Stimulated activated CD8-positive, alpha-beta memory T cell treated with anti-CD3 and anti-CD28 coated beads, Interleukin-2, amount 100 ng/mL, for 1 hour (primary cell): ENCODE results near the gene GPR84.

ENCODE experiments used
- DNase-seq, 2 donors: peaks; one replicate each; pipeline ENCODE4 v3.0.0-alpha.2; 2020; ENCODE audit warnings: low read depth in 2 of 2

Gene GPR84

DNA sequence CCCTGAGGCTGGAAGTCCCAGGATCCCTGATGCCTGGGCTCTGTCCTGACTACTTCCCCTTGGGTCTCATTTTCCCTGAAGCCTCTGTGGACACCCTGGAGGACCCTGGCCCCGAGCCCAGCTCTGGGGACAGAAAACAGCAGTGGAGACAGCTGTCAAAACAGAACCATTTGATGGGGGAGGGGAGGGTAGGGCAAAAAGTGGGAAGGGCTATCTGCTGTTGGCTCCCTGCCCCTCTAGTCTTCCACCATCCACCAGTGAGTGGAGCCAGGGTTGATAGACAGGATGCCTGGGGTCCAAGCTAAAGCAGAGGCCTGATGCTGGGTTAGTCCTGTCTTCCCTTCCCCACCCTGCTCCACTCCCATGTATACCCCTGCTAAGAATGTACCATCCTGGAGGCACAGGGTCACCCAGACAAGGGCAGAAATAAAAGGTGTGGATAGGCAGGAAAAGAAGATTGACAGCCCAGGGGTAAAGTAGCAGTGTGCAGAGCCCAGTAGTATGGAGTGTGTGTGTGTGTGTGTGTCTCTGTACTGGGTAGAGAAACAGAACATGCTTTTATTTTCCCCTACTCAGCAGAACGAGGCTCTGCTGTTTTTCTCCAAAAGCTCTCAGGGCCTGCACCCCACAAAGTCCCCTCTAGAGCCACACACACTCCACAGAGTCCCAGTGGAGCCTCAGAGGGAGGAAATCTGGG is 10.4 kb upstream of the GPR84 start:
- no peak for DNase-seq

DNA sequence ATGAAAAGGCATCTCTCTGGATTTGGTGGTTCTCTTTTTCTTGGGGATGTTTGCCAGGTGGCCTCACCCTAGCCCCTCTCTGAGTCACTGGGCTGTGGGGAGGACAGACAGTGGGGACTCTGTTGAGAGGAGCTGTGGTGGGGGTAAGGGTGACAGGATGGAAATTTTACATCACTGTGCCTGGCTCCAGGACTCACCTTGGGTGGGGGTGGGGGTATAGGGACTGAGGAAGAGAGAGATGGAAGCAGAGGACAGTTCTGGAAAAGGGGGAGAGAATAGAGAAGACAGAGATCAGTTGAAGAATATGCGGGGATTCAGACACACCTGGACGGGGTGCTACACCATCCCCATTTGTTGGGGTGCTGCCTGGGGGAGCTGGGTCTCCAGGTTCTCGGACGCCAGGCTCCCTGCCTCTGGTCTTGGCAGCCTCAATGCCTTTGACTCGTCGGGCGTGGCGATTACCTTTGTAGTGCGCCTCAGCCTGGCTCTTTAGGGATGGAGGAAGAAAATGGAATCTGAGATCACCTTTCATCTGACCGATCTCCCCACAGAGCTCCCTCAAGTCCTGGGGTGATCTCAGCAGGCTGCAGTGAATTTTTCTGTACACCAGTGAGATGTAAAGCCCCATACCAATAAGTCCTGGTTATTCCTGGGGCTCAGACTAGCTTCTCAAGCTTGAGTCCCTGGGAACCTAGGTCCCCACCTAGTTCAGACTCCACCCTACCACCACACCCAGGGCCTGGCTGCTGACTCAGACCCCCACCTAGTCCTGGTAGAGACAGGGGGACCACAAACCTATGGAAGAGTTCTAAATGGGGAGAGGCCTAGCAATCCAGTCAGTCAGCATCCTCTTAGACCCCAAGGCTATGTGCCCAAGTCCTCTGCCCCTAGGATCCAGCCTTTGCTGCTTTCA is 9.6 kb upstream of the GPR84 start:
- no peak for DNase-seq

DNA sequence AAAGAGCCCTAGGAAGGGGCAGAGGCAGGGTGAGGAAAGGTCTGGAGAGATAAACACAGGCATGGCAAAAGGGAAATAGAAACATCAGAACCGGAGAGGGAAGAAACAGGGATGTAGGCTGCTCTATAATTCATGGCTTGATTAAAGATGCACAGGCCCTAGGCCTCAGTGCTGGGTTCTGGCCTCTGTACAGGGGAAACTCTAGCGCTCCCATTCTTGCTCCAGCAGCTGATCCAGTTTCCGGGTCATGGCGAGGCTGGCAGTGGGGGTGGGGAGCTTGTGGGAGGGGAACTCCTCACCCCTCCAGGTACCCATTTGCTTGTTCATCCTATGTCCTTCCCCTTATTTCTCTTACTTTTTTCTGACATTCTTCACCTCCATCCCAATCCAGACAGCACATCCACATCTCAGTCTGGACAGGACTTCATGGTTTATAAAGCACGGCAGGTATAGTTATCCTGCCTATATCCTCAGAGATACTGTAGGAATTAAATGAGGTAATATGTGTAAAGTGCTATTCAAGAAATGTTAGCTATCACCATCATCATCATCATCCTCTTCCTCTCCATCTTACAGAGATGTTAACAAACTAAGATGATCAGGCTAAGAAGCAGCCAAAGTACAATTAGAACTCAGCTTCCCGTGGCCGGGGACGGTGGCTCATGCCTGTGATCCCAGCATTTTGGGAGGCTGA is 8.0 kb upstream of the GPR84 start:
- no peak for DNase-seq

DNA sequence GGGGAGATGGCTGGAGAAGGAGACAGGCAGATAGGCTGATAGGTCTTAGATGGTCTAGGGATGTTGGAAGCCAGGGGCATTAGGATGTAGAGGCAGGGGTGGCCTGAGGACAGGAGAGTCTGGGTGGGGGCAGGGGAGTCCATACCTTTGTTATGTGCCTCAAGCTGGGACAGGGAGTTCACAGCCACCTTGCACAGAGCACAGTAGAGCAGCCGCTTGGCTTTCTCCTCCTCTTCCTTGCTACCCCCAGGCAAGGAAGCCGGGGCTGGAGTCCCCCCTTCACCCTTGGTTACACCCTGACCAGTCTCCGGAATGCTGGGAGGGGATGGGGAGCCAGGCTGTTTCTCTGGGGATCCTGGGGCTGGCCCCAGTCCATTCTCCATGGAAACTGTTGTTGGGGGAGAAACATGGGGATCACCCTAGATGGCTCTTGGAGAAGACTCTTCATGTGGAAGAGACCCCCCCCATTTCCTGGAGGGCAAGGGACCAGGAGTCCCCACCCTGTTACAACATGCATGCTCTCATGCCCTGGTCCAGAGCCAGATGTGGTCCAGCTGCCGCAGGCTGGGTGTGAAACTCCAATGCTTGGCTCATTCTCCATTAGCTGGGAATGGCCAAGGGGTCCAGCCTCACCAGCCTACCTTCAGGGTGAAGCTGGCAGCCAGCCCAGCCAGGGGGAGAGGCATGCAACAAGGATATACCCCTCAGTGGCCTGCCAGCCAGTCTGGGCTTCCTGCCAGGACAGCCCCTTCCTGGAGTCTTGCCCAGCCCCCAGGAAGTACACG is 7.2 kb upstream of the GPR84 start:
- no peak for DNase-seq

DNA sequence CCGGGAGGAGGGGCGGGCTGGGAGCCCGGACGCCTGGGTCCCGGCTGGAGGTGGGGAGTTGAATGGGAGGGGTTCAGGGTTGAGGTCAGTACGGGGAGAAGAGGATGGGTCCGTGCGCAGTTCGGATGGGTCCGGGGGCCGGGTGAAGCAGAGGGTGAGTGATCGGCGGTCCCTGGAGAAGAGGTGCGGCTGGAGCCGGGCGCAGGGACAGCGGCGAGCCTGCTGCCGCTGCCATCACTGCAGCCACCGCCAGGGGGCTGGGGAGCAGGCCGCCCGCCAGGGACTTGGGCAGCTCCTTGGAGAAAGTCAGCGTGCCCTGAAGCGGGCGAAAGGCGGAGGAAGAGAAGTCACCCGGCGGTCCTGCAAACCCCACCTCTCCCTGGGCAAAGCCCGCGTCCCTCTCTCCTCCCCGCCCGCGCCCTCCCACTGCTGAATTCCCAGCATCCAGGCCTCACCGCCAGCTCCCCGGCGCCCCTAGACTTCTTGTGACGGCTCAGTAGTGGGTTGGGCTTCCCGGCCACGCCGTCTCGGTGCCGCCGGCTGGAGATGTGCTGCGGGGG is 6.0 kb upstream of the GPR84 start:
- DNase-seq: no peak

DNA sequence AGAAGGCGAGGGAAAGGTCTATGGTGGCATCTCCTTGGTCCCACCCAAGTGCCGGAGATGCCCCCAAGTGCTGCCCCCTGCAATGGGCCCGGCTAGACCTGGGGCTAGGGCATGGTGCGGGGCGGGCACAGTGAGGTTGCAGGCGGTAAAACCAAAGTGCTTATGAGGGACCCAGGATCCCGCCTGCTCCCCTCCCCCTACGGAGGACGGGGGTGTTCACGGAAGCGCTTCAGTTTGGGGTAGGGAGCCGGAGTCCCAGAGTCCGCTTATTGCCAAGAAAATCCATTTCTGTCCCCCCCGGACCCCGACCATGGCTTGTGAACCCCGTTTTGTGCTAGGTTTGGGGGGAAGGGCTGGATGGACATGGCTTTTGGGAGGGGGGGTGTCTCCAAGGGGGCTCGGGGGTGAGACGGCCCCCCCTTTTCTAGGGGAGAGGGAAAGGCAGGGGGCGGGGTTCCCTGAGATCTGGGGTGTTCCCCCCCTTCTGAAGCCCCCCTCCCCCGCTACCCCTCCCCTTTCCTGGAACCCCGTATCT is 5.4 kb upstream of the GPR84 start:
- DNase-seq: no peak

DNA sequence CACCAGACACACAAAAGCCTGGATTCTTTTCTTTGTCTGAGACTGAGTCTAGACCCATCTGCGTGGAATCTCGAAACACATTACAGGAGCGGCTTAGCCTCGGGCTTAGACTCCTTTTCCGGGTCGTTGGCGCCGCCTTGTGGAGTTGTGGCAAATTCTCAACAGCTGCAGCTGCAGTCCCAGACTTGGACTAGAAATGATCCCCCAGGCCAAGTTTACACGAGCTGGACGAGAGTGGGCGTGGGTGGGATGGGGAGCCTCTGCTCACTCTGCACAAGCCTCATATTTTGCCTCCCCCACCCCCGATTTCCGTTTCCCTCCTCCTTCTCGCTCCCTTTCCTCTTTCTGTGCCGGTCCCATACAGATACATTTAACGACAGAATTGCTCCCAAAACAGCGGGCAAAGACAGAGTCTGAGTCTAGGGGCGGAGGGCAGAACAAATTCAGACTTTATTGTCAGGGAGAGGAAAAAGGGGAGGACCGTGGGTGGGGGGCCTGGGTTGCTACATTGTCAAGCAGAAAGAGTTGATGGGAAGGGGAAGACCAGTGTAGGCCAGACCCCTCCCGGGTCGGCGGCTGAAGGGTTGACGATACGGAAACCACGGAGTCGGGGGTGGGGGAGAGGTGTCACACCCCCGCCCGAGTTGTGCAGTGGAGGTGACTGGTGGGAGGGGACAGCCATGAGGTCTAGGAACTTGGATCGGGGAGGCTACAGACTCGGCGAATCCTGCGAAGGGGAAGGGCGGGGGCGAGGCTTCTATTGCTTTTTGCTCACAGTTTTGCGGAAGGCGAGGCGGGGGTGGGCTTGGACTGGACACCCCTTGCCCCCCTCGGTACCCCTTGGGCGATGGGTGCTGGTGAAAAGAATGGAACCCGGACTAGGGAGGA is 4.7 kb upstream of the GPR84 start:
- DNase-seq: peak; percentile 80 to 85

DNA sequence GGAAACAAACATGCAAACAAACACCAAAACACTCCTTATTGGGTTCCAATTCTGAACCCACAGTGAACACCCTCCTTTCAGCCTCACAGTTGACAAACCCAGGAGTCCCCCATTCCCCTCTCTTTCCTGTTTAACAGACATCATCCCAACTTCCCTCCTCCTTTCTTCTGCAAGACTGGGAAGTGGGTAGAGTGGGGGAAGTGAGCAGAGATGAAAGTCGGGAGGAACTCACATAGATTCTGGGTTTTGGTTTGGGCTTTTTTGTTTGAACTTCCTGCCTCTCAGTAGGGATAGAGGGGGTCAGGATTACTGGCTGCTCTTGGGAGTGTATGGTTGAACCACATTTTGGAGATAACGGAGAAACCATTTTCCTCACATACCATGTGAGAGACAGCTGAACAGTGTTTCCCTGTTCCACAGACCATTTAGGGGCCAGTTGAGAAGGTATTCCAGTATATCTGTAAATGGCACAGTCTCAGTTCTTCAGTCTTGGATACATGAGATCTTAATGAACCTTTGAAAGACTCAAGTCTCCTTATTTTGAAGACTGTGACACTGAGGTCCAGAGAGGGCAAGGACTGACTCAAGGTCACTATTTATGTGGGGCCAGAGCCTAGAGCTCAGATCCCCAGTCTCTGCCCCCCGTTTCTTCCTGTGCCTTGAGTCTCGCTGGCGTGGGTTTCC is 3.9 kb upstream of the GPR84 start:
- no peak for DNase-seq

DNA sequence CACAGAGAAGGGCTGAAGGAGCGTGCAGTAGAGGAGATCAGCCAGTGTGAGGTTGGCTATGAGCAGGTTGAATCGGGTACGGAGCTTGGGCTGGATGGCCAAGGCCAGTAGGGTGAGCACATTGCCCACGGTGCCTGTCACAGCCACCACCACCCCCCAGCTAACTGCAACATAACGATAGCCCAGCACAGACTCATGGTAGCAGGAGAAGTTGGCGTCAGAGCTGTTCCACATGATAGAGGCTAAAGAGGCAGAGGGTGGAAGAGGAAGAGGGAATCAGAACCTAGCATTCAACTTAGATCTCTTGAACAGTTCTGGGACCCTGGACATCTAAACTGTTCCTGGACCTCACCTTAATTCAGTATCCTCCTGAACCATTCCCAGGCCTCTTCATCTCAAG is 668 bp downstream of the GPR84 start:
- no peak for DNase-seq

DNA sequence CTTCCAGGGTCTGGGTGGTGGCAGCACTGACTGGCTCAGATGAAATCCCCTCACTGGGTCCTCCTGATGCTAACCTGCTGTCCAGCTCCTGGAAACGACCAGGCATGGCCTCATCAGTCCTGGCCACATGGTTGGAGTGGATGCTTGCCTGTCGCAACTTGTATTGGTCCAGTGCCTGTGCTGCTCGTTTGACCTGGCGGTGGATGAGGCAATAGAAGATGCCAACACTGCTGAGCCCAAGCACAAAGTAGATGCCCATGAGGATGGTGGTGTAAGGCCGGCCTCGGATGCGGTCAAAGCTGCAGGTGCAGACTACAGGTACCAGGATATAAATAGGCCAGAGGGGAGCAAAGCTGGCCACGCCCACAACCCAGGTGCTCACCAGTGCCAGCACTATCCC is 1.2 kb downstream of the GPR84 start:
- DNase-seq: no peak

DNA sequence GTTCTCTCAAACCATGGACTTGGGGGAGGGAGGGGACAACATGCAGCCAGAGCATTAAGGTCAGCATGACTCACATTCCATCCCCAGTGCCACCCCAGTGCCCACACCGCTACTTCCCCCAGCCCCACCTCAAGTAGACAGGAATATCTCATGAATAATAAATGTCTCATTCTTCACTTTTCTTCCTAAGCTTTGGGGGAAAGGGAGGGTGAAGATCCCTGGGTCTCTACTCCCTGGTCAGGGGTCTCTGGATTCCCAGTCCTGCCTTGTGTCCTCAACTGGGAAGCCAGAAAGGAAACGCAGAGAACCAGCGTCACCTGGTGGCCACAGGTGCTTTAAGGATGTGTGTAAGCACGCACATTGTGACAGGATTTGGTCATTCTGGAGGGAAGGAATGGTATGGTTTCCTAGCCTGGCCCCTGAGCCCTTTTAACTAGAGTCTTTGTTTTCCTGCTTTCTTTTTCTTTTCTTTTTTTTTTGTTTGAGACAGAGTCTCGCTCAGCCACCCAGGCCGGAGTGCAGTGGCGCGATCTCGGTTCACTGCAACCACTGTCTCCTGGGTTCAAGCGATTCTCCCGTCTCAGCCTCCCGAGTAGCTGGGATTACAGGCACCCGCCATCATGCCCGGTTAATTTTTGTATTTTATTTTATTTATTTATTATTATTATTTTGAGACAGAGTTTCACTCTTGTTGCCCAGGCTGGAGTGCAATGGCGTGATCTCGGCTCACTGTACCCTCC is 3.4 kb downstream of the GPR84 start:
- no peak for DNase-seq

DNA sequence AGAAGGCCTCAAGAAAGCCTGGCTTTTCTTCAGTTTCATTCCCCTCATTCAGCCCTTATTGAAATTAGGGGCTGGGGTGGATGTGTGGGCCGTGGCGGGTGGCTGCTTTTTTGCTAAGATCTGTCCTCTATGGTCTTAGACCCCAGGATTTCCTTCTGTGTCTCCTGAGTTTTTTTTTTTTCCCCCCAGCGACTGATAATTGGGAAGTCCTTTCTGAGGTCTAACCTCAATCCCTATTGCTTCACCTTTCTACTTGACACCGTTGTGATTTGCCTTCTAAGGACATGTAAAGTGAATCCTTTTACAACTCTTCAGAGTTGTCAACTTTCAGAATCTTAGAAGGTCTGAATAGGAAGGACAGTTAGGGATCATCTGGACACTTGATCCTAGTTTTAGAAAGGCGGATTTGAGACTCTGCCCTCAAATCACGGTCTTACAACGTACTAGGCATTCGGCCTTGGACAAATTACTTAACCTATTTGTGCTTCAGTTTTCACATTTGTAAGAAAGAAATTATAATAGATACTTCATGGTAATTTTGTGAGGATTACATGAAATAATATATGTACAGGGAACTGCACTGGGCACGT is 4.4 kb downstream of the GPR84 start:
- DNase-seq: no peak

DNA sequence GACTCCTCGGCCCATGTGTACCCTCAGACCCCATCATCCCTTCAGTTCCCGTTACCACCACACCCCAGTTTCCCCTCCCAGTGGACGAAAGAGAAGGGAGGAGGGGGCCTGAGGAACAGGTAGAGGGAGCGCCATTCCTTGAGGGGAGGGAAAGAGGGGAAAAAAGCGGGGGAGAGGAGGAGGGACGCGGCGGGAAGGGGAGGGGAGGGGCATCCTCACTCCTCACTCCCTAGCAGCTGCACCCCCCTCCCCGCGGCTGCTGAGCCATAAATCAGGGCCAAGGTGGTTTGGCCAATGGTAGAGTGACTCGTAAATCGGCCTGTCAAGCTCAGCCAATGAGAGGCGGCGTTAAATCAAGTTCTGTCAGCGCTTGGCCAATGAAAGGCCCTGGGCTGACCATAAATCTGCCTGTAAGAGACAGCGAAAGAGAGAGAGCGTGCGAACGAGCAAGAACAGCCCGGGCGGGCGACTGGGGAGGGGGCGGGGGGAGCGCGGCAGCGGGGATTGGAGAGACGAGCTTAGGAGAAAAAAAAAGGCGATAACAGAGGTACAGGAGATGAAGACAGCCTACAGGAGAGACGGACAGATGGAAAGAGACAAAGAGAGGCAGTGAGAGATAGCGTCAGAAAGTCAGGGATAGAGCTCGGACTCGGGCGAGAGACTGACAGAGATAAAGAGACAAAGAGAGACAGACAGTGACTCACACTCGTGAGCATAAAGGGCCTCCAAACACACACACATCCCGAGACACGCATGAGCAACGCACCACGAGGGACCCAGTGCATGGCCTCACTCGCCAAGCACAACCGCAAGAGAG is 5.1 kb downstream of the GPR84 start:
- peak; percentile 79 to 85 for DNase-seq

DNA sequence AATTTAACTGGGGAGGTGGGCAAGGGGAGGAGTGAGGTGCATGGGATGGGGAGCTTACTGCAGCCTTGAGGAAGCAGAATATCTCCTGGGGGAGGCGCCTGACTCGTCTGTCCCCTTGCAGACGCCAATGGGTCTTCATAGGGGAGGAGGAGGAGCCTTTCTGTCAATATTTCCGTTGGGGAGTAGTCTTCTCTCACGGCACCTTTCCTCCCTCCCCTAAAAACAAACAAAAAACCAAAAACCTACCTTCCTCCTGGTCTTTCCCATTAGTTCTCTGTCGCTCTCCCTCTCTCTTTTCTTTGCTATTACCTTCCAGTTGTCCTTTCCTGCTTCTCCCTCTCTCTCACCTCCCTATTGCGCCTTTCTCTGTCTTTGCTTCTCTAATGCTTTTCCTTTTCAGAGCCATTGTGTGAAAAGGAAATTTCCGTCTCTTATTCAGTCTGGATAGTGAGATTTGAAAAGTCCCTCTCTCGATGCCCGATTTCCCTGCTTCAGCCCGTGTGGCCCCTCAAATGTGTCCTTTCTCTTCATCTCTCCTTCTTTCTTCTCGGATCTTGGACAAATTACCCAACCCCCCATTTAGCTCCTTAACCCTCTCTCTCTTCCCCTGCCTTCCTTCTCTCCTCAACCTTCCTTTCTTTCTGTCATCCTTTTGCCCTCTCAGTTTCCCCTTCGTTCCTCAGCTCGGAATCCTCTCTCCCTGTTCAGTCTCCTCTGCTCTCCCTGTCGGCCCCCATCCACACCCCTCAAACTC is 5.9 kb downstream of the GPR84 start:
- no peak for DNase-seq

DNA sequence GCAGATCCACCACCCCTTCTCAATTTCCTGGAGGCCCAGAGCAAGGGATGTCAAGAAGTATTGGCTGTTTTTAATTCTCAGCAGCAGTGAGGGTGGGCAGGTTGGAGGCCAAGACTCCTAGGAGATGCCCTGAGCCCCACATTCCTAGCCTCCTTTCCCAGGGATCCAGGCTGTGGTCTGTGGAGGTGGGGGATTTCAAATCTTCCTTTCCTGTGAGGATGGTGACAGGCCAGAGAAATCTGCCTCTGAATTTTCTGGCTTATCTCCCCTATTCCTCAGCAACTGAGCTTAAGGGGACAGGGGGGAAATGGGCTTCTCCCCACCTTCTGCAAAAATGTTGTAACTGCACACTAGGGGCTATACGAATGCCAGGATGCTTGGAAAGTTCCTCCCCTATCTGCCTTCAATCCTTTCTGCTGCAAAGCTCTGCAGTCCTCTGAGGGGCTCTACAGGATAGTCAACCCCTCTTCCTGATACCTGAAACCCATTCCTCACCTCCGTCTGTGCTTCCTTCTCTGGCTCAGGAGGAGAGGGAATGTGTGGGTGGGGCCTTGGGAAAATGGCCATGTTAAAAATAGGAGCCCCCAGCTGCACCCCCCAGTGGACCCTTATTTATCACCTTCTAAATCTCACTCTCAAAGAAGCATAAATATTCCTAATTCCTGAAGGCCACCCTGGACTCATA is 6.6 kb downstream of the GPR84 start:
- no peak for DNase-seq

DNA sequence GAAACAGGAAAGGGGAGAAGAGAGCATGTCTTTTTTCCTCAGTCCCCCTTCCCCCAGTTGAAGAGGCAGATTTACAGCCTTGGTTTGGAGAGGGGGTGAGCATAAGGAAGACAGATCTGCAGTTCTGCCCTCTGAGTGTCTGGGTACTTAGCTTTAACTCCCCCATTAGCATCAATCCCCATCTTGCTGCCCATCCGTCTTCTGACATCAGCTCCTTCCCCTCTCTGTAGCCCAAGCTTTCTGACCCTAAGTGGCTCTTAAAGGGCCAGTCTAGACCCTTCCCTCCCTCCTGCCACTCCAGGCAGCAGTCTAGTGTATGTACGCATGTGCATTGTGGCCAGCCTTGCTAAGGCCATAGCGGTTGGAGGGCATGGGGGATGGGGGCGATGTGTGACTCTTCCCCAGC is 7.3 kb downstream of the GPR84 start:
- DNase-seq: no peak
